HCT116 (cell line): Measurements from ENCODE around the gene TNFRSF18. TPM values are rescaled to one million over a fixed set of nuclear protein-coding genes. Genes with fewer than 3 reads are reported as not detected.
A peak's percentile ranks its signal among the peaks of the same experiment; 100 is the strongest.

ENCODE experiments used
- ATAC-seq: fragments of 200-7000 bp; cut with Tn5 transposase; 2 replicates; pipeline ENCODE4 v1.9.1; 2020; ENCODE audit warnings: mild to moderate bottlenecking, moderate library complexity
- BruUV-seq: library from RNA; stranded (reverse); fragments of 400-500 nt; replicated peaks from 2 replicates; lab custom pipeline; 2021; lab: Mats Ljungman, UMichigan
- CTCF ChIA-PET: fragments of 300-600 bp; sonication (Branson Sonifier 250); formaldehyde crosslinking; loops from one replicate; lab custom pipeline; 2021; ENCODE audit warnings: antibody characterized with exemption; lab: Charles Lee
- POLR2A ChIA-PET: fragments of 300-600, 350-600 bp; sonication (Branson Sonifier 250); formaldehyde crosslinking; loops from one replicate; lab custom pipeline; 2021; ENCODE audit warnings: antibody characterized with exemption; lab: Charles Lee
- RAD21 ChIA-PET, 2 experiments: fragments of 300-600 bp; sonication (Branson Sonifier 250); formaldehyde crosslinking; loops; one replicate each; lab custom pipeline; 2023; ENCODE audit warnings: low total read pairs in 2 of 2; ENCODE audit not compliant: uncharacterized antibody in 2 of 2, unreplicated experiment in 2 of 2, low non-redundant PET in 1 of 2; lab: Charles Lee
- DNase-seq: peaks from one replicate; pipeline ENCODE4 v3.0.0-alpha.2; 2010; ENCODE audit warnings: low read depth, low spot score
- H2AFZ ChIP-seq: fragments of 200-600 bp; shearing (Covaris generic), sonication (generic); 2 replicates; pipeline ENCODE4 v1.6.1; 2017; ENCODE audit warnings: low read depth, mixed run types, mixed read lengths, antibody characterized with exemption, low read length; ENCODE audit not compliant: poor library complexity, severe bottlenecking
- H3K27ac ChIP-seq: 2 replicates; pipeline ENCODE4 v1.5.1; 2012; ENCODE audit warnings: low read depth, low read length
- H3K27me3 ChIP-seq: fragments of 200-600 bp; sonication (generic); 2 replicates; pipeline ENCODE4 v1.6.1; 2016; ENCODE audit warnings: mixed run types, low read length, mixed read lengths; ENCODE audit not compliant: insufficient read depth
- H3K36me3 ChIP-seq, 2 experiments: fragments of 200-500 bp in 1 of 2; fragments of 200-600 bp in 1 of 2; sonication (Bioruptor generic) in 1 of 2; sonication (generic) in 1 of 2; 2 replicates each; pipeline versions ENCODE4 v1.5.1 to v1.6.1; 2014 to 2016; ENCODE audit warnings: low read length in 2 of 2, inconsistent platforms in 1 of 2, mixed read lengths in 1 of 2, mixed run types in 1 of 2; ENCODE audit not compliant: insufficient read depth in 2 of 2, control insufficient read depth in 1 of 2
- H3K4me1 ChIP-seq, 2 experiments: fragments of 200-600 bp in 1 of 2; sonication (generic) in 1 of 2; 2 replicates each; pipeline versions ENCODE4 v1.5.1 to v1.6.1; 2012 to 2017; ENCODE audit warnings: low read length in 2 of 2, inconsistent platforms in 1 of 2, mild to moderate bottlenecking in 1 of 2, mixed read lengths in 1 of 2, mixed run types in 1 of 2, moderate library complexity in 1 of 2; ENCODE audit not compliant: insufficient read depth in 2 of 2, control insufficient read depth in 1 of 2
- H3K4me2 ChIP-seq: fragments of 200-600 bp; sonication (generic); 2 replicates; pipeline ENCODE4 v1.6.1; 2017; ENCODE audit warnings: mixed run types, low read length, mixed read lengths
- H3K4me3 ChIP-seq, 2 experiments: fragments of 200-600 bp in 1 of 2; sonication (generic) in 1 of 2; replicated peaks in 1 of 2; 2 replicates each; pipeline ENCODE4 v1.5.1; 2011 to 2016; ENCODE audit warnings: low read length in 2 of 2, control low read depth in 1 of 2, low read depth in 1 of 2, mild to moderate bottlenecking in 1 of 2, mixed read lengths in 1 of 2, mixed run types in 1 of 2
- H3K79me2 ChIP-seq: fragments of 200-600 bp; sonication (generic); 2 replicates; pipeline ENCODE4 v1.6.1; 2017; ENCODE audit warnings: mild to moderate bottlenecking, mixed run types, low read length, moderate library complexity, mixed read lengths; ENCODE audit not compliant: insufficient read depth
- H3K9ac ChIP-seq: fragments of 200-600 bp; sonication (generic); 2 replicates; pipeline ENCODE4 v1.6.1; 2016; ENCODE audit warnings: low read length, mixed read lengths
- H3K9me2 ChIP-seq: fragments of 200-600 bp; sonication (generic), shearing (Covaris generic); 2 replicates; pipeline ENCODE4 v1.6.1; 2017; ENCODE audit warnings: mixed run types, mild to moderate bottlenecking, moderate library complexity; ENCODE audit not compliant: insufficient read depth
- H3K9me3 ChIP-seq, 2 experiments: fragments of 200-500 bp in 1 of 2; fragments of 200-600 bp in 1 of 2; sonication (Bioruptor generic) in 1 of 2; sonication (generic) in 1 of 2; 2 replicates each; pipeline ENCODE4 v1.6.1; 2014 to 2017; ENCODE audit warnings: low read length in 2 of 2, mixed read lengths in 2 of 2, inconsistent platforms in 1 of 2, low read depth in 1 of 2, mild to moderate bottlenecking in 1 of 2, mixed run types in 1 of 2, moderate library complexity in 1 of 2; ENCODE audit not compliant: control insufficient read depth in 1 of 2, insufficient read depth in 1 of 2
- H4K20me1 ChIP-seq: fragments of 200-600 bp; sonication (generic), shearing (Covaris generic); 2 replicates; pipeline ENCODE4 v1.6.1; 2017; ENCODE audit warnings: mixed run types, mild to moderate bottlenecking, moderate library complexity; ENCODE audit not compliant: insufficient read depth
- ATF3 ChIP-seq: IDR thresholded peaks from 2 replicates; pipeline ENCODE4 v1.6.1; 2012
- CBX3 ChIP-seq: IDR thresholded peaks from 2 replicates; pipeline ENCODE4 v1.6.1; 2012; ENCODE audit warnings: low read depth
- CEBPB ChIP-seq: IDR thresholded peaks from 2 replicates; pipeline ENCODE4 v1.6.1; 2012; ENCODE audit warnings: low read depth
- CTCF ChIP-seq, 3 experiments: fragments of 200-600 bp in 1 of 3; sonication (generic) in 1 of 3; IDR thresholded peaks in 2 of 3; conservative IDR thresholded peaks in 1 of 3; 2 replicates each; pipeline ENCODE4 v1.5.1; 2012 to 2017; ENCODE audit warnings: low read depth in 2 of 3, low read length in 2 of 3, antibody characterized with exemption in 1 of 3, borderline replicate concordance in 1 of 3, control low read depth in 1 of 3, mild to moderate bottlenecking in 1 of 3, mixed read lengths in 1 of 3, mixed run types in 1 of 3, moderate library complexity in 1 of 3; ENCODE audit not compliant: insufficient read depth in 1 of 3
- ELF1 ChIP-seq: IDR thresholded peaks from 2 replicates; pipeline ENCODE4 v1.6.1; 2012; ENCODE audit warnings: low read depth, borderline replicate concordance
- EZH2 ChIP-seq: fragments of 200-600 bp; sonication (generic); IDR thresholded peaks from 2 replicates; pipeline ENCODE4 v1.6.1; 2017; ENCODE audit warnings: antibody characterized with exemption, mixed run types
- EZH2phosphoT487 ChIP-seq: fragments of 200-600 bp; IDR thresholded peaks from 2 replicates; pipeline ENCODE4 v1.6.1; 2018; ENCODE audit warnings: antibody characterized with exemption, borderline replicate concordance
- FOSL1 ChIP-seq: IDR thresholded peaks from 2 replicates; pipeline ENCODE4 v1.6.1; 2012; ENCODE audit warnings: low read depth
- JUND ChIP-seq: IDR thresholded peaks from 2 replicates; pipeline ENCODE4 v1.6.1; 2012
- MAX ChIP-seq: IDR thresholded peaks from 2 replicates; pipeline ENCODE4 v1.6.1; 2012
- POLR2A ChIP-seq: IDR thresholded peaks from 2 replicates; pipeline ENCODE4 v1.7.0; 2011; ENCODE audit warnings: borderline replicate concordance; ENCODE audit not compliant: insufficient read depth, insufficient read length; ENCODE audit errors: extremely low read depth
- POLR2AphosphoS5 ChIP-seq: IDR thresholded peaks from 2 replicates; pipeline ENCODE4 v1.6.1; 2011; ENCODE audit warnings: mild to moderate bottlenecking, low read depth, low read length, moderate library complexity
- RAD21 ChIP-seq: IDR thresholded peaks from 2 replicates; pipeline ENCODE4 v1.6.1; 2012; ENCODE audit warnings: low read depth, mild to moderate bottlenecking
- SP1 ChIP-seq: IDR thresholded peaks from 2 replicates; pipeline ENCODE4 v1.6.1; 2012; ENCODE audit warnings: low read depth
- TCF7L2 ChIP-seq: IDR thresholded peaks from 2 replicates; pipeline ENCODE4 v1.7.0; 2011; ENCODE audit warnings: borderline replicate concordance, inconsistent platforms; ENCODE audit not compliant: insufficient read depth, insufficient read length; ENCODE audit errors: extremely low read depth
- ZBTB33 ChIP-seq: IDR thresholded peaks from 2 replicates; pipeline ENCODE4 v1.6.1; 2011; ENCODE audit warnings: mild to moderate bottlenecking, low read length, moderate library complexity; ENCODE audit not compliant: insufficient replicate concordance; ENCODE audit errors: extremely low read depth
- ZFX ChIP-seq: fragments of 450-650 bp; IDR thresholded peaks from 2 replicates; pipeline ENCODE4 v1.6.1; 2017
- ZNF274 ChIP-seq: fragments of 200-500 bp; sonication (Bioruptor generic); IDR thresholded peaks from 2 replicates; pipeline ENCODE4 v1.6.1; 2014; ENCODE audit warnings: mild to moderate bottlenecking, low read depth, low read length, inconsistent platforms
- intact Hi-C: fragments of 100-400 bp; cut with micrococcal nuclease; formaldehyde crosslinking; loops from 2 replicates; pipeline ENCODE4 v1.10.0; 2022
- total RNA-seq: library from RNA; stranded (reverse); gene quantifications from one replicate; pipeline ENCODE4 v1.2.1, GENCODE V29; 2021; ENCODE audit not compliant: unreplicated experiment

The TNFRSF18 gene
- total RNA-seq, 1 experiment from 2014 or later: 56.2 TPM

- Histone ChIP-seq H3K9me3 (no peaks in the 10 kb centered on the region), H2AFZ (no peak overlapping the region), H3K27ac (peak overlapping the region; percentile 11; the same call in 1 of the 2 replicates), H3K9ac (no peak overlapping the region), H3K4me1 (peaks cover 0 to 7% of the 10 kb centered on the region in 2 experiments; a peak in 2 of 4 replicates), H3K27me3 (no peaks in the 10 kb centered on the region), H4K20me1 (no peaks in the 10 kb centered on the region), H3K79me2 (no peaks in the 10 kb centered on the region), H3K4me2 (no peak overlapping the region), H3K9me2 (no peaks in the 10 kb centered on the region), H3K36me3 (peaks cover 8 to 16% of the 10 kb centered on the region in 2 experiments; a peak in 3 of 4 replicates), H3K4me3 (no peak overlapping the region)
- ChIA-PET POLR2A (no interaction called here), RAD21 (no interaction called here), CTCF (no interaction called here)
- BruUV-seq: no TSS peak
- ATAC-seq (no peak), DNase-seq (no peak)
- intact Hi-C loops: no loop called here
- TF ChIP-seq CEBPB (no peak), MAX (no peak), CBX3 (no peak), ATF3 (no peak), FOSL1 (no peak), POLR2AphosphoS5 (no peak), POLR2A (no peak), ZFX (no peak), RAD21 (no peak), TCF7L2 (no peak), EZH2 (no peak), CTCF (IDR thresholded peaks at IDR 0.05 in 2 of 3, conservative IDR thresholded peaks at IDR 0.05 in 1 of 3; ENCODE audit: borderline replicate concordance in 1 of 3, insufficient read depth in 1 of 3, low read depth in 2 of 3, low read length in 2 of 3) (no peak), ZNF274 (no peak), EZH2phosphoT487 (no peak), SP1 (no peak), JUND (no peak), ZBTB33 (no peak), ELF1 (no peak)
Measured at GRCh38 chr1:1216770-1217620, 10.6 kb upstream of the TNFRSF18 start.
